HG02610 (cell line): ENCODE measurements around the gene ANKS1B.

Source experiments
- ATAC-seq: cut with Tn5 transposase; IDR thresholded peaks from one replicate; pipeline ENCODE4 v1.9.1; 2021; ENCODE audit warnings: mild to moderate bottlenecking, moderate library complexity; ENCODE audit not compliant: unreplicated experiment

The ANKS1B gene

GRCh38 chr12:98719515-98720504 lies 1264.9 kb downstream of the ANKS1B start:
- ATAC-seq, result no peak

- no peak for ATAC-seq
Measured at GRCh38 chr12:98714426-98714825, 1270.3 kb downstream of the ANKS1B start.

- no peak for ATAC-seq
Measured at GRCh38 chr12:98709022-98709421, 1275.7 kb downstream of the ANKS1B start.

GRCh38 chr12:98701166-98701565 lies 1283.6 kb downstream of the ANKS1B start:
- ATAC-seq, result no peak

GRCh38 chr12:98699586-98699985 lies 1285.2 kb downstream of the ANKS1B start:
- ATAC-seq, result no peak

GRCh38 chr12:98698603-98699463 lies 1285.9 kb downstream of the ANKS1B start:
- ATAC-seq, result peak; percentile 90

GRCh38 chr12:98697209-98697608 lies 1287.5 kb downstream of the ANKS1B start:
- ATAC-seq, result no peak

GRCh38 chr12:98696036-98696646 lies 1288.6 kb downstream of the ANKS1B start:
- ATAC-seq, result no peak

GRCh38 chr12:98691351-98691750 lies 1293.4 kb downstream of the ANKS1B start:
- no peak for ATAC-seq

GRCh38 chr12:98686603-98687002 lies 1298.1 kb downstream of the ANKS1B start:
- ATAC-seq, result no peak
